ENCODE results near the gene BANP. TPM values are rescaled to one million over a fixed set of nuclear protein-coding genes. Genes with fewer than 3 reads are reported as not detected.
A peak's percentile ranks its signal among the peaks of the same experiment; 100 is the strongest.
"Not testable (repeated sequence)": the region's sequence is repeated elsewhere in the genome, so short reads cannot be mapped to it uniquely, and the experiment has no call there.

Gene BANP
- total RNA-seq, 8 experiments from 2014 or later, result 12.9 to 28.1 (median 18.5) TPM

- no peaks in the 10 kb centered on the region for H3K4me1 ChIP-seq (replicated peaks in 1 of 2)
- 10 to 100% (median 100%) methylated on average over 1 to 2 of the region's 2 CpGs for WGBS, 10 experiments
- no peak overlapping the region for H3K4me3 ChIP-seq
- ATAC-seq (replicated peaks in 6 of 8), result no peak
- in situ Hi-C loops (cut with MboI; ENCODE audit: low pct_unique_long_range_greater_than_20kb in 2 of 9, low sequenced_read_pairs in 9 of 9, unreplicated experiment in 9 of 9), result no loop called here
- H3K27ac ChIP-seq, result no peak overlapping the region
Observed at GRCh38 chr16:88052661-88053060, 101.4 kb downstream of the BANP start.

- H3K27ac ChIP-seq; in situ Hi-C loops (cut with MboI; ENCODE audit: low pct_unique_long_range_greater_than_20kb in 2 of 9, low sequenced_read_pairs in 9 of 9, unreplicated experiment in 9 of 9); ATAC-seq (replicated peaks in 6 of 8); H3K4me3 ChIP-seq; H3K4me1 ChIP-seq (replicated peaks in 1 of 2): not testable (repeated sequence)
- no CpG with 5 or more reads among the region's 1 CpG for WGBS, 10 experiments
Observed at GRCh38 chr16:88053479-88053878, 102.2 kb downstream of the BANP start.

- ATAC-seq (replicated peaks in 6 of 8), result no peak
- H3K4me3 ChIP-seq, result no peak overlapping the region
- 86 to 100% (median 94%) methylated on average over 4 to 6 of the region's 7 CpGs; no CpG with 5 or more reads in 1 of the 10 experiments for WGBS, 10 experiments
- H3K4me1 ChIP-seq (replicated peaks in 1 of 2), result no peaks in the 10 kb centered on the region
- no peak overlapping the region for H3K27ac ChIP-seq
- in situ Hi-C loops (cut with MboI; ENCODE audit: low pct_unique_long_range_greater_than_20kb in 2 of 9, low sequenced_read_pairs in 9 of 9, unreplicated experiment in 9 of 9), result no loop called here
Observed at GRCh38 chr16:88055356-88055755, 104.1 kb downstream of the BANP start.

- no peak overlapping the region for H3K4me3 ChIP-seq
- no peak overlapping the region for H3K27ac ChIP-seq
- no peak for ATAC-seq (replicated peaks in 6 of 8)
- in situ Hi-C loops (cut with MboI; ENCODE audit: low pct_unique_long_range_greater_than_20kb in 2 of 9, low sequenced_read_pairs in 9 of 9, unreplicated experiment in 9 of 9), result no loop called here
- H3K4me1 ChIP-seq (replicated peaks in 1 of 2), result no peaks in the 10 kb centered on the region
- WGBS, 10 experiments, result 58 to 100% (median 80%) methylated on average over 1 to 4 of the region's 4 CpGs; no CpG with 5 or more reads in 2 of the 10 experiments
Observed at GRCh38 chr16:88056212-88056611, 105.0 kb downstream of the BANP start.

GRCh38 chr16:88057656-88058055, 106.4 kb downstream of the BANP start:
- in situ Hi-C loops (cut with MboI; ENCODE audit: low pct_unique_long_range_greater_than_20kb in 2 of 9, low sequenced_read_pairs in 9 of 9, unreplicated experiment in 9 of 9), result no loop called here
- Histone ChIP-seq H3K4me3 (no peak overlapping the region), H3K4me1 (replicated peaks in 1 of 2) (no peaks in the 10 kb centered on the region), H3K27ac (no peak overlapping the region)
- no peak for ATAC-seq (replicated peaks in 6 of 8)
- WGBS, 10 experiments, result 50 to 100% (median 93%) methylated on average over 1 to 3 of the region's 26 CpGs; no CpG with 5 or more reads in 6 of the 10 experiments

GRCh38 chr16:88058136-88058535, 106.9 kb downstream of the BANP start:
- no peak for ATAC-seq (replicated peaks in 6 of 8)
- H3K4me3 ChIP-seq, result no peak overlapping the region
- H3K27ac ChIP-seq, result no peak overlapping the region
- WGBS, 10 experiments, result 60 to 100% (median 81%) methylated on average over 1 to 14 of the region's 14 CpGs; no CpG with 5 or more reads in 4 of the 10 experiments
- in situ Hi-C loops (cut with MboI; ENCODE audit: low pct_unique_long_range_greater_than_20kb in 2 of 9, low sequenced_read_pairs in 9 of 9, unreplicated experiment in 9 of 9), result no loop called here
- H3K4me1 ChIP-seq (replicated peaks in 1 of 2), result peaks cover 0 to 3% of the 10 kb centered on the region in 2 donors

GRCh38 chr16:88058817-88059216, 107.6 kb downstream of the BANP start:
- in situ Hi-C loops (cut with MboI; ENCODE audit: low pct_unique_long_range_greater_than_20kb in 2 of 9, low sequenced_read_pairs in 9 of 9, unreplicated experiment in 9 of 9), result no loop called here
- H3K27ac ChIP-seq, result no peak overlapping the region
- no peak for ATAC-seq (replicated peaks in 6 of 8)
- H3K4me1 ChIP-seq (replicated peaks in 1 of 2), result peaks cover 3 to 5% of the 10 kb centered on the region in 2 donors
- H3K4me3 ChIP-seq, result no peak overlapping the region
- 66 to 100% (median 91%) methylated on average over 2 to 7 of the region's 12 CpGs; no CpG with 5 or more reads in 2 of the 10 experiments for WGBS, 10 experiments

- peaks cover 3 to 5% of the 10 kb centered on the region in 2 donors for H3K4me1 ChIP-seq (replicated peaks in 1 of 2)
- ATAC-seq (replicated peaks in 6 of 8), result no peak
- in situ Hi-C loops (cut with MboI; ENCODE audit: low pct_unique_long_range_greater_than_20kb in 2 of 9, low sequenced_read_pairs in 9 of 9, unreplicated experiment in 9 of 9), result no loop called here
- no peak overlapping the region for H3K27ac ChIP-seq
- 95 to 99% (median 98%) methylated on average over 9 to 11 of the region's 27 CpGs; no CpG with 5 or more reads in 7 of the 10 experiments for WGBS, 10 experiments
- H3K4me3 ChIP-seq, result no peak overlapping the region
Observed at GRCh38 chr16:88059701-88060386, 108.6 kb downstream of the BANP start.

GRCh38 chr16:88060524-88061219, 109.4 kb downstream of the BANP start:
- no peak overlapping the region for H3K27ac ChIP-seq
- in situ Hi-C loops (cut with MboI; ENCODE audit: low pct_unique_long_range_greater_than_20kb in 2 of 9, low sequenced_read_pairs in 9 of 9, unreplicated experiment in 9 of 9), result no loop called here
- ATAC-seq (replicated peaks in 6 of 8), result no peak
- H3K4me1 ChIP-seq (replicated peaks in 1 of 2), result peaks cover 3 to 5% of the 10 kb centered on the region in 2 donors
- H3K4me3 ChIP-seq, result no peak overlapping the region
- WGBS, 10 experiments, result 60 to 100% (median 92%) methylated on average over 1 to 7 of the region's 30 CpGs; no CpG with 5 or more reads in 2 of the 10 experiments

- 80 to 100% (median 92%) methylated on average over 1 to 7 of the region's 14 CpGs; no CpG with 5 or more reads in 1 of the 10 experiments for WGBS, 10 experiments
- H3K4me3 ChIP-seq, result no peak overlapping the region
- in situ Hi-C loops (cut with MboI; ENCODE audit: low pct_unique_long_range_greater_than_20kb in 2 of 9, low sequenced_read_pairs in 9 of 9, unreplicated experiment in 9 of 9), result no loop called here
- no peak overlapping the region for H3K27ac ChIP-seq
- H3K4me1 ChIP-seq (replicated peaks in 1 of 2), result peaks cover 3 to 5% of the 10 kb centered on the region in 2 donors
- ATAC-seq (replicated peaks in 6 of 8), result no peak
Observed at GRCh38 chr16:88061346-88062110, 110.3 kb downstream of the BANP start.

GRCh38 chr16:88062341-88063210, 111.3 kb downstream of the BANP start:
- H3K27ac ChIP-seq, result peak overlapping the region in 1 of 2 donors; percentile 33
- peak in 4 of 8 experiments; percentile 9 to 33 (median 20) for ATAC-seq (replicated peaks in 6 of 8)
- 0 to 97% (median 82%) methylated on average over 1 to 12 of the region's 30 CpGs; no CpG with 5 or more reads in 2 of the 10 experiments for WGBS, 10 experiments
- no peak overlapping the region for H3K4me3 ChIP-seq
- H3K4me1 ChIP-seq (replicated peaks in 1 of 2), result peaks cover 3 to 5% of the 10 kb centered on the region in 2 donors
- in situ Hi-C loops (cut with MboI; ENCODE audit: low pct_unique_long_range_greater_than_20kb in 2 of 9, low sequenced_read_pairs in 9 of 9, unreplicated experiment in 9 of 9), result no loop called here

GRCh38 chr16:88063211-88063773, 112.1 kb downstream of the BANP start:
- H3K4me1 ChIP-seq (replicated peaks in 1 of 2), result peaks cover 3 to 5% of the 10 kb centered on the region in 2 donors
- ATAC-seq (replicated peaks in 6 of 8), result peak; percentile 30 to 84 (median 66)
- H3K4me3 ChIP-seq, result no peak overlapping the region
- 0 to 97% (median 72%) methylated on average over 3 to 9 of the region's 16 CpGs; no CpG with 5 or more reads in 3 of the 10 experiments for WGBS, 10 experiments
- peak overlapping the region in 1 of 2 donors; percentile 33 for H3K27ac ChIP-seq
- in situ Hi-C loops (cut with MboI; ENCODE audit: low pct_unique_long_range_greater_than_20kb in 2 of 9, low sequenced_read_pairs in 9 of 9, unreplicated experiment in 9 of 9), result no loop called here

All from motor neuron (in vitro differentiated cells).